ENCODE results near the gene CD300E.
"Not testable (repeated sequence)": the region's sequence is repeated elsewhere in the genome, so short reads cannot be mapped to it uniquely, and the experiment has no call there.

CD300E gene

GRCh38 chr17:74623693-74624093 lies at the start of gene CD300E:
TSS of gene CD300E (minus strand) at chr17:74623738. CDS start at chr17:74623621, 117 bp downstream.
- DNase-seq (ENCODE audit: low read depth): no peak

- DNase-seq (ENCODE audit: low read depth): peak; percentile 58
These were observed 47.7 kb upstream of the CD300E start for GRCh38 chr17:74671031-74671771.

- DNase-seq (ENCODE audit: low read depth): no peak
These were observed 46.8 kb upstream of the CD300E start for GRCh38 chr17:74670329-74670728.

- DNase-seq (ENCODE audit: low read depth): no peak
These were observed 40.0 kb upstream of the CD300E start for GRCh38 chr17:74663561-74663960.

GRCh38 chr17:74659889-74660288 lies 36.4 kb upstream of the CD300E start:
- no peak for DNase-seq (ENCODE audit: low read depth)

- no peak for DNase-seq (ENCODE audit: low read depth)
These were observed 35.1 kb upstream of the CD300E start for GRCh38 chr17:74658620-74659019.

GRCh38 chr17:74654742-74655141 lies 31.2 kb upstream of the CD300E start:
- no peak for DNase-seq (ENCODE audit: low read depth)

- DNase-seq (ENCODE audit: low read depth): no peak
These were observed 28.5 kb upstream of the CD300E start for GRCh38 chr17:74652020-74652419.

GRCh38 chr17:74649909-74650308 lies 26.4 kb upstream of the CD300E start:
- DNase-seq (ENCODE audit: low read depth): no peak

- no peak for DNase-seq (ENCODE audit: low read depth)
These were observed 24.5 kb upstream of the CD300E start for GRCh38 chr17:74647871-74648672.

- DNase-seq (ENCODE audit: low read depth): no peak
These were observed 22.7 kb upstream of the CD300E start for GRCh38 chr17:74646231-74646630.

- DNase-seq (ENCODE audit: low read depth): no peak
These were observed 21.5 kb upstream of the CD300E start for GRCh38 chr17:74645010-74645409.

GRCh38 chr17:74644419-74644818 lies 20.9 kb upstream of the CD300E start:
- no peak for DNase-seq (ENCODE audit: low read depth)

GRCh38 chr17:74643826-74644225 lies 20.3 kb upstream of the CD300E start:
- DNase-seq (ENCODE audit: low read depth): no peak

- no peak for DNase-seq (ENCODE audit: low read depth)
These were observed 19.5 kb upstream of the CD300E start for GRCh38 chr17:74642995-74643394.

- DNase-seq (ENCODE audit: low read depth): no peak
These were observed 19.0 kb upstream of the CD300E start for GRCh38 chr17:74642556-74642955.

- DNase-seq (ENCODE audit: low read depth): no peak
These were observed 18.4 kb upstream of the CD300E start for GRCh38 chr17:74641958-74642298.

- DNase-seq (ENCODE audit: low read depth): no peak
These were observed 17.9 kb upstream of the CD300E start for GRCh38 chr17:74641224-74641957.

- no peak for DNase-seq (ENCODE audit: low read depth)
These were observed 16.2 kb upstream of the CD300E start for GRCh38 chr17:74639704-74640151.

GRCh38 chr17:74637926-74638325 lies 14.4 kb upstream of the CD300E start:
- no peak for DNase-seq (ENCODE audit: low read depth)

- DNase-seq (ENCODE audit: low read depth): no peak
These were observed 13.7 kb upstream of the CD300E start for GRCh38 chr17:74637265-74637664.

GRCh38 chr17:74636541-74637085 lies 13.1 kb upstream of the CD300E start:
- DNase-seq (ENCODE audit: low read depth): not testable (repeated sequence)

Measured in activated T-helper 1 cell treated with Interleukin-2 at 50 U/mL for 16 hours (primary cell).